Inferior parietal cortex (tissue), 1 donor: ENCODE measurements around the gene DRC3.
"Not testable (repeated sequence)": the region's sequence is repeated elsewhere in the genome, so short reads cannot be mapped to it uniquely, and the experiment has no call there.

Source experiments
- DNase-seq: peaks from one replicate; pipeline ENCODE4 v3.0.0-alpha.2; 2016; ENCODE audit errors: extremely low spot score

Gene DRC3

GRCh38 chr17:17940441-17940911, 32.2 kb upstream of the DRC3 start:
- no peak for DNase-seq

- DNase-seq: no peak
These were observed 31.6 kb upstream of the DRC3 start for GRCh38 chr17:17941015-17941414.

- DNase-seq: no peak
These were observed 29.8 kb upstream of the DRC3 start for GRCh38 chr17:17942846-17943245.

- no peak for DNase-seq
These were observed 29.2 kb upstream of the DRC3 start for GRCh38 chr17:17943281-17943984.

GRCh38 chr17:17944242-17944641, 28.4 kb upstream of the DRC3 start:
- no peak for DNase-seq

GRCh38 chr17:17944743-17945142, 27.9 kb upstream of the DRC3 start:
- no peak for DNase-seq

- no peak for DNase-seq
These were observed 26.6 kb upstream of the DRC3 start for GRCh38 chr17:17946093-17946492.

GRCh38 chr17:17947309-17947708, 25.4 kb upstream of the DRC3 start:
- no peak for DNase-seq

- DNase-seq: no peak
These were observed 24.7 kb upstream of the DRC3 start for GRCh38 chr17:17947966-17948365.

GRCh38 chr17:17950347-17950746, 22.3 kb upstream of the DRC3 start:
- no peak for DNase-seq

GRCh38 chr17:17950806-17951205, 21.9 kb upstream of the DRC3 start:
- DNase-seq: no peak

- no peak for DNase-seq
These were observed 21.1 kb upstream of the DRC3 start for GRCh38 chr17:17951524-17951923.

GRCh38 chr17:17952691-17953090, 20.0 kb upstream of the DRC3 start:
- DNase-seq: no peak

GRCh38 chr17:17954079-17954478, 18.6 kb upstream of the DRC3 start:
- DNase-seq: no peak

- DNase-seq: not testable (repeated sequence)
These were observed 16.8 kb upstream of the DRC3 start for GRCh38 chr17:17955790-17956341.

- no peak for DNase-seq
These were observed 15.1 kb upstream of the DRC3 start for GRCh38 chr17:17957584-17957916.

GRCh38 chr17:17958982-17959381, 13.7 kb upstream of the DRC3 start:
- DNase-seq: no peak

GRCh38 chr17:17959520-17960361, 12.9 kb upstream of the DRC3 start:
- DNase-seq: no peak

- no peak for DNase-seq
These were observed 12.1 kb upstream of the DRC3 start for GRCh38 chr17:17960500-17961030.

- peak; percentile 59 for DNase-seq
These were observed 9.6 kb upstream of the DRC3 start for GRCh38 chr17:17963066-17963465.

- no peak for DNase-seq
These were observed 8.8 kb upstream of the DRC3 start for GRCh38 chr17:17963694-17964436.

GRCh38 chr17:17964710-17965109, 8.0 kb upstream of the DRC3 start:
- DNase-seq: no peak
